WTC11 (cell line): ENCODE data around the gene KRT76. TPM values are rescaled to one million over a fixed set of nuclear protein-coding genes. Genes with fewer than 3 reads are reported as not detected.

ENCODE experiments used
- ATAC-seq: fragments of 200-7000 bp; cut with Tn5 transposase; 2 replicates; pipeline ENCODE4 v1.10.0; 2021; ENCODE audit warnings: mild to moderate bottlenecking, moderate library complexity
- CTCF ChIA-PET: fragments of 300-600 bp; sonication (Branson Sonifier 250); formaldehyde crosslinking; loops from one replicate; lab custom pipeline; 2021; ENCODE audit warnings: antibody characterized with exemption; lab: Charles Lee
- POLR2A ChIA-PET: fragments of 350-600 bp; sonication (Branson Sonifier 250); formaldehyde crosslinking; loops from one replicate; lab custom pipeline; 2021; ENCODE audit warnings: antibody characterized with exemption; lab: Charles Lee
- DNase-seq: peaks from one replicate; pipeline ENCODE4 v3.0.0; 2021; ENCODE audit warnings: low spot score
- H3K27ac Mint-ChIP-seq: 2 replicates; pipeline ENCODE4 v1.8.0; 2021; ENCODE audit warnings: mixed read lengths
- H3K27me3 Mint-ChIP-seq: 2 replicates; pipeline ENCODE4 v1.8.0; 2021; ENCODE audit warnings: low read depth, mild to moderate bottlenecking, moderate library complexity, mixed read lengths
- H3K36me3 Mint-ChIP-seq: 2 replicates; pipeline ENCODE4 v1.8.0; 2021; ENCODE audit warnings: mixed read lengths
- H3K4me1 Mint-ChIP-seq: 2 replicates; pipeline ENCODE4 v1.8.0; 2022; ENCODE audit warnings: mixed read lengths
- H3K4me3 Mint-ChIP-seq: 2 replicates; pipeline ENCODE4 v1.8.0; 2021; ENCODE audit warnings: mild to moderate bottlenecking, moderate library complexity, mixed read lengths
- H3K9me3 Mint-ChIP-seq: 2 replicates; pipeline ENCODE4 v1.8.0; 2021; ENCODE audit warnings: mixed read lengths
- EMX1 ChIP-seq: fragments of 250-450 bp; sonication (Bioruptor Pico); IDR thresholded peaks from 2 replicates; pipeline ENCODE4 v1.8.0; 2021; ENCODE audit warnings: mild to moderate bottlenecking
- ETV6 ChIP-seq: sonication (generic); formaldehyde crosslinking; IDR thresholded peaks from 2 replicates; pipeline ENCODE4 v1.8.1; 2022; ENCODE audit warnings: mild to moderate bottlenecking, missing genetic modification reagents
- GABPB1 ChIP-seq: sonication (generic); formaldehyde crosslinking; IDR thresholded peaks from 2 replicates; pipeline ENCODE4 v1.8.1; 2023; ENCODE audit warnings: mild to moderate bottlenecking, missing genetic modification reagents
- GTF2I ChIP-seq: fragments of 250-450 bp; sonication (Bioruptor Pico); conservative IDR thresholded peaks from 2 replicates; pipeline ENCODE4 v1.4.0; 2021; ENCODE audit warnings: mild to moderate bottlenecking
- NR1H2 ChIP-seq: sonication (generic); formaldehyde crosslinking; IDR thresholded peaks from 2 replicates; pipeline ENCODE4 v1.9.0; 2021; ENCODE audit warnings: mild to moderate bottlenecking, moderate library complexity, missing genetic modification reagents
- NR3C1 ChIP-seq: sonication (generic); formaldehyde crosslinking; conservative IDR thresholded peaks from 2 replicates; pipeline ENCODE4 v1.8.1; 2023; ENCODE audit warnings: low read depth, mild to moderate bottlenecking, missing genetic modification reagents
- SOX15 ChIP-seq: fragments of 250-450 bp; sonication (Bioruptor Pico); IDR thresholded peaks from 2 replicates; pipeline ENCODE4 v1.9.0; 2021; ENCODE audit warnings: mild to moderate bottlenecking
- TCF7 ChIP-seq: sonication (generic); formaldehyde crosslinking; IDR thresholded peaks from 2 replicates; pipeline ENCODE4 v1.8.0; 2022; ENCODE audit warnings: mild to moderate bottlenecking, low read depth, missing genetic modification reagents, moderate library complexity
- TEAD1 ChIP-seq: sonication (generic); formaldehyde crosslinking; IDR thresholded peaks from 2 replicates; pipeline ENCODE4 v1.8.0; 2022; ENCODE audit warnings: mild to moderate bottlenecking, missing genetic modification reagents
- ZNF232 ChIP-seq: sonication (generic); formaldehyde crosslinking; IDR thresholded peaks from 2 replicates; pipeline ENCODE4 v1.8.0; 2022; ENCODE audit warnings: mild to moderate bottlenecking, missing genetic modification reagents
- ZNF423 ChIP-seq: fragments of 250-450 bp; sonication (Bioruptor Pico); IDR thresholded peaks from 2 replicates; pipeline ENCODE4 v2.1.2; 2022; ENCODE audit warnings: mild to moderate bottlenecking, moderate library complexity
- ZNF425 ChIP-seq: fragments of 250-450 bp; sonication (Bioruptor Pico); conservative IDR thresholded peaks from 2 replicates; pipeline ENCODE4 v1.9.0; 2021; ENCODE audit warnings: mild to moderate bottlenecking
- ZNF532 ChIP-seq: fragments of 250-450 bp; sonication (Bioruptor Pico); IDR thresholded peaks from 2 replicates; pipeline ENCODE4 v1.9.0; 2021; ENCODE audit warnings: mild to moderate bottlenecking, borderline replicate concordance
- ZNF671 ChIP-seq: fragments of 250-450 bp; sonication (Bioruptor Pico); IDR thresholded peaks from 2 replicates; pipeline ENCODE4 v1.8.0; 2021; ENCODE audit warnings: mild to moderate bottlenecking
- total RNA-seq: library from RNA; stranded (reverse); gene quantifications from 3 replicates; pipeline ENCODE4 v1.2.3, GENCODE V29; 2021

The KRT76 gene
- total RNA-seq, 1 experiment from 2014 or later = not detected

GRCh38 chr12:52813885-52814709 is 37.0 kb upstream of the KRT76 start, which contains the start of gene KRT4 (continued):
- no peak for TF ChIP-seq ZNF532 (CRISPR knock-in tag)
- TF ChIP-seq EMX1 (CRISPR knock-in tag) = no peak
- no peak for TF ChIP-seq ZNF232 (CRISPR knock-in tag)
- TF ChIP-seq ZNF671 = no peak
- no peak for TF ChIP-seq TCF7 (CRISPR knock-in tag)
- no peak for TF ChIP-seq NR3C1 (CRISPR knock-in tag)

- H3K4me1 Mint-ChIP-seq = no peaks in the 10 kb centered on the region
- ATAC-seq = no peak
- peaks cover 2% of the 10 kb centered on the region; the same call in 1 of the 2 replicates for H3K27me3 Mint-ChIP-seq
- ChIA-PET POLR2A (interaction anchor here (0.5 kb wide), 1 partner anchor 229 kb away, joined by 3 read pairs; no protein-coding TSS in a partner anchor), CTCF (interaction anchor here (1.8 to 2.1 kb wide), 2 partner anchors 52 to 57 kb away, joined by 8 read pairs; no protein-coding TSS in a partner anchor)
- H3K9me3 Mint-ChIP-seq = no peaks in the 10 kb centered on the region
- TF ChIP-seq ETV6 (no peak), TEAD1 (CRISPR knock-in tag) (no peak), NR1H2 (CRISPR knock-in tag) (no peak), ZNF425 (CRISPR knock-in tag) (no peak)
- TF ChIP-seq, all 79 proteins: peak for 0
- Mint-ChIP-seq H3K4me3 (no peak overlapping the region), H3K27ac (no peak overlapping the region), H3K36me3 (no peaks in the 10 kb centered on the region)
- no peak for DNase-seq
Measured at GRCh38 chr12:52813203-52813819, 36.2 kb upstream of the KRT76 start.

GRCh38 chr12:52812749-52813148 is 35.6 kb upstream of the KRT76 start:
- Mint-ChIP-seq H3K27ac (no peak overlapping the region), H3K4me1 (no peaks in the 10 kb centered on the region), H3K9me3 (no peaks in the 10 kb centered on the region), H3K36me3 (no peaks in the 10 kb centered on the region), H3K27me3 (peaks cover 2% of the 10 kb centered on the region; the same call in 1 of the 2 replicates), H3K4me3 (no peak overlapping the region)
- CTCF ChIA-PET = interaction anchor here (2.1 kb wide), 1 partner anchor 53 kb away, joined by 8 read pairs; no protein-coding TSS in a partner anchor
- POLR2A ChIA-PET = interaction anchor here (0.5 kb wide), 1 partner anchor 229 kb away, joined by 3 read pairs; no protein-coding TSS in a partner anchor
- DNase-seq (no peak), ATAC-seq (no peak)
- TF ChIP-seq GTF2I (no peak), ZNF423 (CRISPR knock-in tag) (no peak), SOX15 (CRISPR knock-in tag) (no peak), GABPB1 (CRISPR knock-in tag) (no peak)
